ENCODE data around the gene DCTN2.
A peak's percentile ranks its signal among the peaks of the same experiment; 100 is the strongest.
"Not testable (repeated sequence)": the region's sequence is repeated elsewhere in the genome, so short reads cannot be mapped to it uniquely, and the experiment has no call there.

DCTN2 gene

GRCh38 chr12:57525615-57526383, 21.2 kb downstream of the DCTN2 start:
- no peak for DNase-seq

- DNase-seq = no peak
These were observed 22.0 kb downstream of the DCTN2 start for GRCh38 chr12:57524814-57525614.

DNA sequence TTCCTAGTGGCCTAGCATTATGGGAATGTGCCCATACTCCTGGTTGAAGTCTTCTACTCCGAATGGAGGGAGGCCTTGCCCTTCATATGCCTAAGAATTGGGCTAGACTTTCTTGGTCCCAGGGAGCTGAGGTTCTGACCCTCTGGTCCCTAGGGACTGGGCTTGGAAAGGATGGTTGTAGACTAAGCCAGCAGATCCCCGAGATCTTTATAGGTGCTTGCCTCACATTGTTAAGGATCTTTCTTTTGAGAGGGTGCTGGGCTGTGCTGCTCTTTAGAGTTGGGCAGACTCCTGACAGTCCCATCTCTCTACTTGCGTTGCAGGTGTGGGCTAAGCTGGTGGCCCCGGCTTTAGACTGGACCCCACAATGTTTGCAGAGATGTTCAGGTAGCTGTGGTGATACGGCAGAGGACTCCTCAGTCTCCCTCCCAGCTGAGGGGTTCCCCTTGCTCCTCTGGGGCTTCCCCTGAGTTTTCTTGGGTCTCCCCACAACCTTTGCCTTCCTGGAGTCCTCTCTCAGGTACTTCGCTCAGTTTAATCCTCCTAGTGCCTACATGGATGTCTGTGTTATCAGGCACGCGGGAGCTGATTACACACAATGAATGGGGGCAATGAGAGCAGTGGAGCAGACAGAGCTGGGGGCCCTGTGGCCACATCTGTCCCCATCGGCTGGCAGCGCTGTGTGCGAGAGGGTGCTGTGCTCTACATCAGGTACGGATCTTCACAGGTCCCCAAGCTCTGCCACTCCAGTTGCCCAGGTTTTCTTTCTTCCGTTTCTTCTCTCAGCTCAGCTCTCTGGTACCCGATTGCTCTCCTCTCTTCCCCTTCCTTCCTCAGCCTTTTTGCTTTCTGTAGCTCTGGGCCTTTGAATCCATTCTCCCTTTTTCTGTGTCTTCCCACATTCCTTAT, 23.0 kb downstream of the DCTN2 start:
- no peak for DNase-seq

DNA sequence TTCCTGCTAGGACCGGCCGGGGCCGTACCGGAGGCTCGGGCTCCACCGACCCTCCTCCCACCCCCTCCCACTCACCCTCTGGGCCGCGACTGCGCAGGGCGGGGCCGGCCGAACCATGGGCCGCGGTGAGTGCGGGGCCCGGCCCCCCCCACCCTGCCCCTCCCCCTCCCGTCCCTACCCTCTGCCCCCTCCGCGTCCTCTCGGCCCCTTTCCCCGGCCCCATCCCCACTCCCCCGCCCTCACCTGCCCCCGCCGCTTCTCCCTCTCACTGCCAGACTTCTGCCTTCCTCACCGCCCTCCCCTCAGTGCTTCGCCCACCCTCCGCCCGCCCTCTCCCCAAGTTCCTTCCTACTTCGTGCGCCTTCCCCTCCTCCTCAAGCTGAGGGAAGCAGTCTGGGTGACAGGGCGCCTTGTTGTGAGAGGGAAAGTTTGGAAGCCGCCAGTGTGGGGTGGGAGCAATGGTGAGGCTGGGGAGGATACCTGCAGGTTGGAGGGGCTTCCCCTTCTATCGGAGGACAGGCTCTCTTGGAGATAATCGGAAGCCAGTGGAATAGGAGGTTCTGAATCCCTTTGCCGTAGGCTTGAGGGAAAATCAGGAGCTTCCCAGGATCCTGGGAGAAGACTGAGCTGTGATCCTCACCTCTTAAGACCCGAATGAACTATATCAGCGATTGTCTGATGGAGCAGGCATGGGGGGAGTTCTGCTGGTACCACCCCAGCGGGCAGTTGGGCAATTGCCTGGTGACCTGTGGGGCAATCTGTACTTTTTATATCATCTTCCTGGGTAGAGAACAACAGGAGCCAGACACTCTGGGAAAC, 23.9 kb downstream of the DCTN2 start:
- no peak for DNase-seq

GRCh38 chr12:57522011-57522886, 24.7 kb downstream of the DCTN2 start, which contains the start of gene MBD6:
Gene MBD6 (plus strand): TSS chr12:57522824. CDS start chr12:57524304, 1,480 bp downstream.
- DNase-seq = peak; percentile 78

DNA sequence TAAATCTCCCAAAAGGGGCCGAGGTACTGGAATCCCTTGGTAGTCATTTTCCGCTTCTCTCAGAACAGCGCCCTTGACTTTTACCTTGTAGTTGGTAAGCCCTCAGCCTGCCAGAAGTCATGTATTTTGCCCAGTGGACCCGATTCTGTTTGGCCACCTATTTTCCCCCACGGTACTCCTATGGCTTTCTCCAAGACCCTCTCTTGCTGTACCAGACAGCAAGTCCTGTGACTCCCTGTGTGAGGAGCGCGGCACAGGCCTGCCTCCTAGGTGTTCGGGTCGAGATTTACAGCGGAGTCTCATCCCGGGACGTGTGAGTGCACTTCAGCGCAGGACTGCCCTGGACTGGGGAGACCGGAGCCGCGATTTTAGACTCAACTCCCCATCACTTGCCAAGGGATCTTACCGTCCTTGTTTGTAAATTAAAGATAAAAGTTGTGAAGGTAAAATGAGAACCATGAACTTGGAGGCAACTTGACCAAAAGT, 25.4 kb downstream of the DCTN2 start:
- DNase-seq = no peak

DNA sequence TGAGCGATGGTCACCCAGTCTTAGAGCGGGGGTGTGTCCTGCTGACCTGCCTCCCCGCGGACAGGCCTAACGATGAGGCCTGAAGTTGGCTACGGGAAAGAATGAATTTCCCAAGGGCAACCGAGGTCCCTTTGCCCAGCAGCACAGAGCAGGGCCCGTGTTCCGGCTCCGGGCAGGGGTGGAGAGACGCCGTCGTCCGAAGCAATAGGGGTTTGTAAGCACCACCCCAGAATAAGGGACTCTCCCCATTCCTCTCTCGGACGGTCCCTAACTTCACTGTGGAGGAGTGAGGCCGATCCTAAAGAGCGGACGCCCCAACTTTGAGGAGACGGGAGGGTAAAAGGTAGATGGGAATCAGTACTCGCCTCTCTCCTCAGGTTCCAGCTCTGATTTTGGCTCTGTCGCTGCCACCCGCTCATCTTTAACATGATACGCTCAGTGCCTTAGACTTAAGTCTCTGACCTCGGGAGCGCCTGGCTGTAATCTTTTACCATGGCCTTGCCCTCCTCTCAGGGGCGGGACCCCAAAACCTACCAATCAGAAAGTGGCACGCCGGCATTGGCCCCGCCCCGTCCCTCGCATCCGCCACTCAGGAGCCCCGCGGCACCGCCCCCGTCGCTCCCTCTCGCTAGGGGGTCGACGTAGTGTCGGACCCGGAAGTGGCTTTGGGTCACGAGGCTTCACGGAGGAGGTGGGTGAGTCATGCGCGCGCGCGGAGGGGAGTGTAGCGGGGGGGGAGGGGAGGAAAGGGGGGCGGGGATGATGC, 26.8 kb downstream of the DCTN2 start, which contains the start of gene DDIT3:
DDIT3 (minus strand) TSS at position 462 of the 766 bp plus-strand sequence. CDS start 3,108 bp downstream, outside the sequence.
- peak; percentile 92 for DNase-seq

DNA sequence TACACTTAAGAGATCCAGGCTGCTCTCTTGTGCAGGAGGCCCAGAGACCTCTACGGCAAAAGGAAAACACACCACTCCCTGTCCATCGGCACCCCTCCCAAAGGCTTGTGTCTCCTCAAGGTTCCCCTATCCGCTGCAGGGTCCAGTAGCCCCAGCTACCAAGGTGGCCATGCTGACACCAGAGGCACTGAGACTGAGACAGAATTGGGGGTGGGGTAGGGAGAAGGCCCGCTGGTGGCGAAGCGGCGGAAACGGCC, 27.3 kb downstream of the DCTN2 start:
- peak; percentile 16 for DNase-seq

GRCh38 chr12:57518920-57519795, 27.8 kb downstream of the DCTN2 start:
- DNase-seq = no peak

DNA sequence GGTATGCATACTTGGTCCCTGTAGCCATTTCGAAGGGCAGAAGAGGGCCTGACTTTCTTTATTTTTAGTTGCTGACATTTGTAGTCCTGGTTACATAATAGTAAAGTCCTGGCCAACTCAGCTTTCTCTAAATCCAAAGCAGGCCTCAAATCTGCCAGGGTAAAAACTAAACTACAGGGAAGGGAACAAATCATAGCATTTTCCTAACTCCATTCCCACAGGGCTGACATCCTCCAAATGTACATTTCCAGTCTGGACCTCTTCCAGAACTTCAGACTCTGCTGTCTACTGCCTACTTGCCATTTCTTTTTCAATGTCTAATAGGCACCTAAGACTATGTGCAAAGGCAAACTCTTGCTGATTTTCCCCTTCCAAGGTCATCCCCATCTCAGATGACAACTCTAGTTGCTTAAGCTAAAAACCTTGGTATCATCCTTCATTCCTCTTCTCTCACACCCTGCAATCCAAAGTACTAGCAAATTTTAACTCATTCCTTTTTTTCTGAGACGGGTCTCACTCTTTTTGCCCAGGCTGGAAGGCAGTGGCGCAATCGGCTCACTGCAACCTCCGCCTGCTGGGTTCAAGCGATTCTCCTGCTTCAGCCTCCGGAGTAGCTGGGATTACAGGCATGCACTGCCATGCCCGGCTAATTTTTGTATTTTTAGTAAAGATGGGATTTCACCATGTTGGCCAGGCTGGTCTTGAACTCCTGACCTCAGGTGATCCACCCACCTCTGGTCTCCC, 28.6 kb downstream of the DCTN2 start:
- DNase-seq = no peak

GRCh38 chr12:57517718-57518117, 29.3 kb downstream of the DCTN2 start:
- DNase-seq = not testable (repeated sequence)

DNA sequence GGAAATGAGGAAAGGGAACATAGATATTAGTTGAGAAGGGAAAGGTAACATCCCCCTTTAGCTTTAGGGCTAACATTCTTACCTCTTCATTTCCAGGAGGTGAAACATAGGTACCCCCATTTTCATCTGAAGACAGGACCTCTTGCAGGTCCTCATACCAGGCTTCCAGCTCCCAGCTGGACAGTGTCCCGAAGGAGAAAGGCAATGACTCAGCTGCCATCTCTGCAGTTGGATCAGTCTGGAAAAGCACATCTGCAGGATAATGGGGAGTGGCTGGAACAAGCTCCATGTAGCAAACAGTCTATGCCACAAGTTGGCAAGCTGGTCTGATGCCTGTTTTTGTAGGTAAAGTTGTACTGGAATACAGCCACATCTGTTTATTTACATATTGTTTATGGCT, 29.8 kb downstream of the DCTN2 start:
- no peak for DNase-seq

GRCh38 chr12:57516617-57517153, 30.3 kb downstream of the DCTN2 start:
- no peak for DNase-seq

DNA sequence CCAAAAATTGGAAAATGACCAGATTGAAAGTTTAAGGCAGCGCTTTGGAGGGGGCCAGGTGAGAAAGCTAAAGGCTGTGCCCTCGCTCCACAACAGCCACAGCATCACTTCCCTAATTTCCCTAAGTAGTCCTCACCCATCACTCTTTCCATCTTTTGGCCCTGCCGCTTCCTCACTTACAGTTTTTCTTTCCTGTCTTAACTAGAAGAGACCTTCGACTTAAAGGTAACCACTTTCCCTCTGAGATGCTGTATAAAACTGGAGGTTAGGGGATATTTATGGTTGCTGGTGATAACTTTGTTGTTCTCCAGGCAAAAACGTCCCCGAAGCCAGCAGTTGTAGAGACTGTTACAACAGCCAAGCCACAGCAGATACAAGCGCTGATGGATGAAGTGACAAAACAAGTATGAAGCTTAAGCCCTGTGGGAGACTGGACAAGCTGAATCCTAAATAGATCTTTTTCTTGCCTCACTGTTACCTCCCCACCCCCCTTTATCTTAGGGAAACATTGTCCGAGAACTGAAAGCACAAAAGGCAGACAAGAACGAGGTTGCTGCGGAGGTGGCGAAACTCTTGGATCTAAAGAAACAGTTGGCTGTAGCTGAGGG, 31.0 kb downstream of the DCTN2 start:
- no peak for DNase-seq

DNA sequence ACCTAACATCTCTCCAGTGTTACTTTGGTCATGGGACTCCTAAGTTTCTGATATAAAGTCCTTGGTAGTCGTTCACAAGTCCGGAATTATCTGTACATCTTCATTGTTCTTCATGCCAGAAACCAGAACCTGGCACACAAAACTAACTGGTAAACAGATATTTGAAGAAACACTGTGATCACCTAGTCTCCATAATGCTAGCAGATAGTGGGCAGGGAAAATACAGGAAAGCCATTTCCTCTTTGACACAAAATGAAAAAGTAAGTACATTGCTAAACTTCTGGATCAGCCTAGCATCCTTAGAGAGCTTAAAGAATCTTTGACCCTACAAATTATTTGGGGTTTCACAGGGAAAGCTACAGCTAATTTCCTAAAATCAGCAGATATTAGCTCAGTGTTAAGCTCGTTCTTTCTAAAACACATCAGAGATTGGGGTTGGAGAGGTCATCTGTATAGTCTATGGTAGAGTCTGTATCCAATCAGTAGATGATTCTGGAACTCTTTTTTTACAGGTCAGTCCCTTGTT, 31.5 kb downstream of the DCTN2 start:
- DNase-seq = no peak

DNA sequence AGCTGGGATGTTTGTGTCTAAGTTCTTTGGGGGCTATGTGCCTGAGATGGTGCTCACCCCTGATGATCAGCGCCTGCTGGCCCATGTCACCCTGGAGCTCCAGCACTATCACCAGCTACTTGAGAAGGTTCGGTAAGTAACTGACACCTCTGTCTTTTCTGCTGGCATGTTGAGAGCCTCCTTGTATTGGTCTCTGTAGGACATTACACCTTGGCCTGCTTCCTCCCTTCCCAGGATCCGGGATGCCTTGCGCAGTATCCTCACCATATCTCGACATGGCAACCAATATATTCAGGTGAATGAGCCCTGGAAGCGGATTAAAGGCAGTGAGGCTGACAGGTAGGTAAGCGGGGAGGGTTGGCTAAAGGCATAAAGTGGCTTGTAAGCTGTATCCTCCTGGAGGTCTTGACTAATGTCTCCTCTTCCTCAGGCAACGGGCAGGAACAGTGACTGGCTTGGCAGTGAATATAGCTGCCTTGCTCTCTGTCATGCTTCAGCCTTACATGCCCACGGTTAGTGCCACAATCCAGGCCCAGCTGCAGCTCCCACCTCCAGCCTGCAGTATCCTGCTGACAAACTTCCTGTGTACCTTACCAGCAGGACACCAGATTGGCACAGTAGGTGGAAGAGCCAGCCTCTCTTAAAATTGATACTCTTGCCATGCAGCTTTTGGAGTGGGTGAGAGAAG, 32.1 kb downstream of the DCTN2 start:
- DNase-seq = no peak

GRCh38 chr12:57514246-57514645, 32.7 kb downstream of the DCTN2 start:
- not testable (repeated sequence) for DNase-seq
